HCT116 (cell line): ENCODE measurements around the gene ATP6V1E1. TPM values are rescaled to one million over a fixed set of nuclear protein-coding genes. Genes with fewer than 3 reads are reported as not detected.

Experiments
- ATAC-seq: fragments of 200-7000 bp; cut with Tn5 transposase; 2 replicates; pipeline ENCODE4 v1.9.1; 2020; ENCODE audit warnings: mild to moderate bottlenecking, moderate library complexity
- BruUV-seq: library from RNA; stranded (reverse); fragments of 400-500 nt; replicated peaks from 2 replicates; lab custom pipeline; 2021; lab: Mats Ljungman, UMichigan
- CTCF ChIA-PET: fragments of 300-600 bp; sonication (Branson Sonifier 250); formaldehyde crosslinking; loops from one replicate; lab custom pipeline; 2021; ENCODE audit warnings: antibody characterized with exemption; lab: Charles Lee
- POLR2A ChIA-PET: fragments of 300-600, 350-600 bp; sonication (Branson Sonifier 250); formaldehyde crosslinking; loops from one replicate; lab custom pipeline; 2021; ENCODE audit warnings: antibody characterized with exemption; lab: Charles Lee
- RAD21 ChIA-PET, 2 experiments: fragments of 300-600 bp; sonication (Branson Sonifier 250); formaldehyde crosslinking; loops; one replicate each; lab custom pipeline; 2023; ENCODE audit warnings: low total read pairs in 2 of 2; ENCODE audit not compliant: uncharacterized antibody in 2 of 2, unreplicated experiment in 2 of 2, low non-redundant PET in 1 of 2; lab: Charles Lee
- DNase-seq: peaks from one replicate; pipeline ENCODE4 v3.0.0-alpha.2; 2010; ENCODE audit warnings: low read depth, low spot score
- H2AFZ ChIP-seq: fragments of 200-600 bp; shearing (Covaris generic), sonication (generic); 2 replicates; pipeline ENCODE4 v1.6.1; 2017; ENCODE audit warnings: low read depth, mixed run types, mixed read lengths, antibody characterized with exemption, low read length; ENCODE audit not compliant: poor library complexity, severe bottlenecking
- H3K27ac ChIP-seq: 2 replicates; pipeline ENCODE4 v1.5.1; 2012; ENCODE audit warnings: low read depth, low read length
- H3K27me3 ChIP-seq: fragments of 200-600 bp; sonication (generic); 2 replicates; pipeline ENCODE4 v1.6.1; 2016; ENCODE audit warnings: mixed run types, low read length, mixed read lengths; ENCODE audit not compliant: insufficient read depth
- H3K36me3 ChIP-seq, 2 experiments: fragments of 200-500 bp in 1 of 2; fragments of 200-600 bp in 1 of 2; sonication (Bioruptor generic) in 1 of 2; sonication (generic) in 1 of 2; 2 replicates each; pipeline versions ENCODE4 v1.5.1 to v1.6.1; 2014 to 2016; ENCODE audit warnings: low read length in 2 of 2, inconsistent platforms in 1 of 2, mixed read lengths in 1 of 2, mixed run types in 1 of 2; ENCODE audit not compliant: insufficient read depth in 2 of 2, control insufficient read depth in 1 of 2
- H3K4me1 ChIP-seq, 2 experiments: fragments of 200-600 bp in 1 of 2; sonication (generic) in 1 of 2; 2 replicates each; pipeline versions ENCODE4 v1.5.1 to v1.6.1; 2012 to 2017; ENCODE audit warnings: low read length in 2 of 2, inconsistent platforms in 1 of 2, mild to moderate bottlenecking in 1 of 2, mixed read lengths in 1 of 2, mixed run types in 1 of 2, moderate library complexity in 1 of 2; ENCODE audit not compliant: insufficient read depth in 2 of 2, control insufficient read depth in 1 of 2
- H3K4me2 ChIP-seq: fragments of 200-600 bp; sonication (generic); 2 replicates; pipeline ENCODE4 v1.6.1; 2017; ENCODE audit warnings: mixed run types, low read length, mixed read lengths
- H3K4me3 ChIP-seq, 2 experiments: fragments of 200-600 bp in 1 of 2; sonication (generic) in 1 of 2; replicated peaks in 1 of 2; 2 replicates each; pipeline ENCODE4 v1.5.1; 2011 to 2016; ENCODE audit warnings: low read length in 2 of 2, control low read depth in 1 of 2, low read depth in 1 of 2, mild to moderate bottlenecking in 1 of 2, mixed read lengths in 1 of 2, mixed run types in 1 of 2
- H3K79me2 ChIP-seq: fragments of 200-600 bp; sonication (generic); 2 replicates; pipeline ENCODE4 v1.6.1; 2017; ENCODE audit warnings: mild to moderate bottlenecking, mixed run types, low read length, moderate library complexity, mixed read lengths; ENCODE audit not compliant: insufficient read depth
- H3K9ac ChIP-seq: fragments of 200-600 bp; sonication (generic); 2 replicates; pipeline ENCODE4 v1.6.1; 2016; ENCODE audit warnings: low read length, mixed read lengths
- H3K9me2 ChIP-seq: fragments of 200-600 bp; sonication (generic), shearing (Covaris generic); 2 replicates; pipeline ENCODE4 v1.6.1; 2017; ENCODE audit warnings: mixed run types, mild to moderate bottlenecking, moderate library complexity; ENCODE audit not compliant: insufficient read depth
- H3K9me3 ChIP-seq, 2 experiments: fragments of 200-500 bp in 1 of 2; fragments of 200-600 bp in 1 of 2; sonication (Bioruptor generic) in 1 of 2; sonication (generic) in 1 of 2; 2 replicates each; pipeline ENCODE4 v1.6.1; 2014 to 2017; ENCODE audit warnings: low read length in 2 of 2, mixed read lengths in 2 of 2, inconsistent platforms in 1 of 2, low read depth in 1 of 2, mild to moderate bottlenecking in 1 of 2, mixed run types in 1 of 2, moderate library complexity in 1 of 2; ENCODE audit not compliant: control insufficient read depth in 1 of 2, insufficient read depth in 1 of 2
- H4K20me1 ChIP-seq: fragments of 200-600 bp; sonication (generic), shearing (Covaris generic); 2 replicates; pipeline ENCODE4 v1.6.1; 2017; ENCODE audit warnings: mixed run types, mild to moderate bottlenecking, moderate library complexity; ENCODE audit not compliant: insufficient read depth
- CBX3 ChIP-seq: IDR thresholded peaks from 2 replicates; pipeline ENCODE4 v1.6.1; 2012; ENCODE audit warnings: low read depth
- CEBPB ChIP-seq: IDR thresholded peaks from 2 replicates; pipeline ENCODE4 v1.6.1; 2012; ENCODE audit warnings: low read depth
- ELF1 ChIP-seq: IDR thresholded peaks from 2 replicates; pipeline ENCODE4 v1.6.1; 2012; ENCODE audit warnings: low read depth, borderline replicate concordance
- EZH2phosphoT487 ChIP-seq: fragments of 200-600 bp; IDR thresholded peaks from 2 replicates; pipeline ENCODE4 v1.6.1; 2018; ENCODE audit warnings: antibody characterized with exemption, borderline replicate concordance
- FOSL1 ChIP-seq: IDR thresholded peaks from 2 replicates; pipeline ENCODE4 v1.6.1; 2012; ENCODE audit warnings: low read depth
- POLR2A ChIP-seq: IDR thresholded peaks from 2 replicates; pipeline ENCODE4 v1.7.0; 2011; ENCODE audit warnings: borderline replicate concordance; ENCODE audit not compliant: insufficient read depth, insufficient read length; ENCODE audit errors: extremely low read depth
- POLR2AphosphoS5 ChIP-seq: IDR thresholded peaks from 2 replicates; pipeline ENCODE4 v1.6.1; 2011; ENCODE audit warnings: mild to moderate bottlenecking, low read depth, low read length, moderate library complexity
- REST ChIP-seq: IDR thresholded peaks from 2 replicates; pipeline ENCODE4 v1.6.1; 2012; ENCODE audit warnings: low read depth
- TCF7L2 ChIP-seq: IDR thresholded peaks from 2 replicates; pipeline ENCODE4 v1.7.0; 2011; ENCODE audit warnings: borderline replicate concordance, inconsistent platforms; ENCODE audit not compliant: insufficient read depth, insufficient read length; ENCODE audit errors: extremely low read depth
- ZFX ChIP-seq: fragments of 450-650 bp; IDR thresholded peaks from 2 replicates; pipeline ENCODE4 v1.6.1; 2017
- intact Hi-C: fragments of 100-400 bp; cut with micrococcal nuclease; formaldehyde crosslinking; loops from 2 replicates; pipeline ENCODE4 v1.10.0; 2022
- total RNA-seq: library from RNA; stranded (reverse); gene quantifications from one replicate; pipeline ENCODE4 v1.2.1, GENCODE V29; 2021; ENCODE audit not compliant: unreplicated experiment

ATP6V1E1 gene
- total RNA-seq, 1 experiment from 2014 or later: 107 TPM

- H2AFZ ChIP-seq: no peak overlapping the region
- no peaks in the 10 kb centered on the region for H3K27me3 ChIP-seq
- no peak overlapping the region for H3K4me3 ChIP-seq
- H3K9me2 ChIP-seq: no peaks in the 10 kb centered on the region
- ChIA-PET RAD21 (no interaction called here), POLR2A (no interaction called here), CTCF (interaction anchor here (0.6 kb wide), 2 partner anchors 442 to 993 kb away, joined by 3 to 7 read pairs; no protein-coding TSS in a partner anchor)
- H4K20me1 ChIP-seq: no peaks in the 10 kb centered on the region
- no peaks in the 10 kb centered on the region for H3K4me1 ChIP-seq
- TF ChIP-seq REST (no peak), TCF7L2 (no peak), ELF1 (no peak), FOSL1 (no peak), CEBPB (no peak), POLR2A (no peak), EZH2phosphoT487 (no peak), POLR2AphosphoS5 (no peak), ZFX (no peak), CBX3 (no peak)
- peaks cover 0 to 4% of the 10 kb centered on the region in 2 experiments; a peak in 1 of 4 replicates for H3K36me3 ChIP-seq
- BruUV-seq: no TSS peak
- no peak overlapping the region for H3K4me2 ChIP-seq
- H3K9me3 ChIP-seq: no peaks in the 10 kb centered on the region
- DNase-seq (no peak), ATAC-seq (no peak)
- H3K79me2 ChIP-seq: no peaks in the 10 kb centered on the region
- intact Hi-C loops: no loop called here
- H3K9ac ChIP-seq: no peak overlapping the region
- H3K27ac ChIP-seq: no peak overlapping the region
Measured at GRCh38 chr22:17552737-17553136, 75.8 kb downstream of the ATP6V1E1 start.
